Osteoblast (primary cell): ENCODE measurements around the gene SPIN1. TPM values are rescaled to one million over a fixed set of nuclear protein-coding genes. Genes with fewer than 3 reads are reported as not detected.

Source experiments
- DNase-seq: peaks from one replicate; pipeline ENCODE4 v3.0.0; 2011; ENCODE audit warnings: low spot score, mixed read lengths; ENCODE audit not compliant: insufficient read length; ENCODE audit errors: missing footprints
- H2AFZ ChIP-seq: 2 replicates; pipeline ENCODE4 v1.6.0; 2011; ENCODE audit warnings: mild to moderate bottlenecking, low read length
- H3K27ac ChIP-seq: 2 replicates; pipeline ENCODE4 v1.5.1; 2011; ENCODE audit warnings: mild to moderate bottlenecking, low read depth, low read length, moderate library complexity
- H3K27me3 ChIP-seq: 2 replicates; pipeline ENCODE4 v1.6.0; 2012; ENCODE audit warnings: mild to moderate bottlenecking, control low read depth, inconsistent platforms, low read length, moderate library complexity; ENCODE audit not compliant: insufficient read depth
- H3K36me3 ChIP-seq: 2 replicates; pipeline ENCODE4 v1.5.1; 2011; ENCODE audit warnings: mild to moderate bottlenecking, low read length, control low read depth, moderate library complexity; ENCODE audit not compliant: insufficient read depth
- H3K4me1 ChIP-seq: 2 replicates; pipeline ENCODE4 v1.5.1; 2011; ENCODE audit warnings: mild to moderate bottlenecking, low read length, control low read depth, moderate library complexity; ENCODE audit not compliant: insufficient read depth
- H3K4me2 ChIP-seq: 2 replicates; pipeline ENCODE4 v1.6.0; 2011; ENCODE audit warnings: mild to moderate bottlenecking, low read length; ENCODE audit not compliant: insufficient read depth
- H3K4me3 ChIP-seq: fragments of 200-600 bp; sonication (generic); 3 replicates; pipeline ENCODE4 v1.5.1; 2012; ENCODE audit warnings: mild to moderate bottlenecking, low read length, inconsistent platforms; ENCODE audit not compliant: insufficient read depth
- H3K79me2 ChIP-seq: 2 replicates; pipeline ENCODE4 v1.6.0; 2012; ENCODE audit warnings: mild to moderate bottlenecking, low read length, control low read depth, inconsistent platforms; ENCODE audit not compliant: insufficient read depth
- H3K9me3 ChIP-seq: 2 replicates; pipeline ENCODE4 v1.5.1; 2011; ENCODE audit warnings: low read depth, low read length, control low read depth
- H4K20me1 ChIP-seq: 2 replicates; pipeline ENCODE4 v1.6.0; 2012; ENCODE audit warnings: mild to moderate bottlenecking, low read length, control low read depth; ENCODE audit not compliant: insufficient read depth
- CTCF ChIP-seq: IDR thresholded peaks from 2 replicates; pipeline ENCODE4 v1.5.1; 2011; ENCODE audit warnings: mild to moderate bottlenecking, low read depth, low read length, moderate library complexity; ENCODE audit errors: extremely low read depth
- total RNA-seq: library from RNA; depleted of rRNA; stranded (reverse); fragments of >200 nt; gene quantifications from 2 replicates; pipeline ENCODE4 v1.2.3, GENCODE V29; 2012

The SPIN1 gene
- total RNA-seq, 1 donor: 162 TPM

DNA sequence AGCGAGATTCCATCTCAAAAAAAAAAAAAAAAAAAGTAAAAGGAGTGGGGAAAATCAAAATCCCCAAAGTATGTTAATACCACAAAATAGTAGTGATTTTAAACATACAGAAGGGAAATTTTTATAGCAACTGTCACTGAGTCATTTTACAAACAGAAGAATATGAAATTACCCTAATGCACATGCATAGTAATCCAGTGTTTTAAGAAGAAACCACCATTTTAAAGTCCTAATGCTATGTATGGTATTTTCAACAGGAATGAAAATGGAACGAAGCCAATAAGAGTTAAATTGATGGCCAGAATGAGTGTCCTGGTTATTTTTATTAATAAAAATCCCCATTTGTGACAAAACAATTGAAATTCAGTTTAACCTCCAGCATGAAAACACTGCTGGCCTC is 120.1 kb downstream of the SPIN1 start:
- H3K4me2 ChIP-seq: no peak overlapping the region
- H4K20me1 ChIP-seq: no peaks in the 10 kb centered on the region
- H3K79me2 ChIP-seq: no peaks in the 10 kb centered on the region
- H3K4me1 ChIP-seq: no peaks in the 10 kb centered on the region
- no peak overlapping the region for H3K27ac ChIP-seq
- no peak for TF ChIP-seq CTCF
- DNase-seq: peak; percentile 46
- no peak overlapping the region for H2AFZ ChIP-seq
- no peaks in the 10 kb centered on the region for H3K36me3 ChIP-seq
- no peak overlapping the region for H3K4me3 ChIP-seq
- H3K27me3 ChIP-seq: no peaks in the 10 kb centered on the region
- H3K9me3 ChIP-seq: no peaks in the 10 kb centered on the region

DNA sequence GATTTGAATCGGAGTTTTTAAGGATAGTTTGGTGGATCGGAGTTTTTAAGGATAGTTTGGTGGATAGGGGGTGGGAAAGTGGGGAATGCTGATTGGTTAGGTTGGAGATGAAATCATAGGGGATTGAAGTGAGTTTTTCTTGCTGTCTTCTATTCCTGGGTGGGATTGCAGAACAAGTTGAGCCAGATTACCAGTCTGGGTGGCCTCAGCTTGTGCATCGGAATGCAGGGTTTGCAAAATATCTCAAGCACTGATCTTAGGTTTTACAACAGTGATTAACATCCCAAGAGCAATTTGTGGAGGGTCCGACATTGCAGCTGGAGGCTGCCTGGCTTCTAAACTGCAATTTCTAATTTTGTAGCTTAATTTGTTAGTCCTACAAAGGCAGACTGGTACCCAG is 123.7 kb downstream of the SPIN1 start:
- no peak for DNase-seq
- no peaks in the 10 kb centered on the region for H3K79me2 ChIP-seq
- no peaks in the 10 kb centered on the region for H3K36me3 ChIP-seq
- no peak for TF ChIP-seq CTCF
- no peak overlapping the region for H3K27ac ChIP-seq
- H2AFZ ChIP-seq: no peak overlapping the region
- H3K27me3 ChIP-seq: no peaks in the 10 kb centered on the region
- no peak overlapping the region for H3K4me2 ChIP-seq
- H3K9me3 ChIP-seq: no peaks in the 10 kb centered on the region
- H4K20me1 ChIP-seq: no peaks in the 10 kb centered on the region
- H3K4me1 ChIP-seq: no peaks in the 10 kb centered on the region
- no peak overlapping the region for H3K4me3 ChIP-seq

DNA sequence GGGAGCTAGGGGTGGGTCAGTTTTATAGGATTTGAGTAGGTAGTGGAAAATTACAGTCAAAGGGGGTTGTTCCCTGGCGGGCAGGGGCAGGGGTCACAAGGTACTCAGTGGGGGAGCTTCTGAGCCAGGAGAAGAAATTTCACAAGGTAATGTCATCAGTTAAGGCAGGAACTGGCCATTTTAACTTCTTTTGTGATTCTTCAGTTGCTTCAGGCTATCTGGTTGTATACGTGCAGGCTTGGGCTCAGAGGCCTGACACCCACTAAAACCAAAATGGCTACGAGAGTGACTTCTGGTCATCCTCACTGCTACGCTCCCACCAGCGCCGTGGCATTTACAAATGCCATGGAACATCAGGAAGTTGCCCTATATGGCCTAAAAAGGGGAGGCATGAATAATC is 126.0 kb downstream of the SPIN1 start:
- Histone ChIP-seq H2AFZ (no peak overlapping the region), H3K27ac (no peak overlapping the region), H3K79me2 (no peaks in the 10 kb centered on the region), H3K4me1 (no peaks in the 10 kb centered on the region), H4K20me1 (no peaks in the 10 kb centered on the region), H3K9me3 (no peaks in the 10 kb centered on the region), H3K4me2 (no peak overlapping the region), H3K27me3 (no peaks in the 10 kb centered on the region), H3K36me3 (no peaks in the 10 kb centered on the region), H3K4me3 (no peak overlapping the region)
- TF ChIP-seq CTCF: no peak
- DNase-seq: no peak

- no peak for TF ChIP-seq CTCF
- Histone ChIP-seq H3K4me1 (peaks cover 21% of the 10 kb centered on the region), H3K4me2 (no peak overlapping the region), H3K79me2 (no peaks in the 10 kb centered on the region), H3K27me3 (no peaks in the 10 kb centered on the region), H4K20me1 (no peaks in the 10 kb centered on the region), H3K9me3 (no peaks in the 10 kb centered on the region), H3K27ac (no peak overlapping the region), H3K36me3 (no peaks in the 10 kb centered on the region), H2AFZ (no peak overlapping the region), H3K4me3 (no peak overlapping the region)
- DNase-seq: no peak
These were observed 133.1 kb downstream of the SPIN1 start for GRCh38 chr9:88521308-88521707.
